ENCODE data around the gene SLC10A4.
"Not testable (repeated sequence)": the region's sequence is repeated elsewhere in the genome, so short reads cannot be mapped to it uniquely, and the experiment has no call there.

Gene SLC10A4, protein sequence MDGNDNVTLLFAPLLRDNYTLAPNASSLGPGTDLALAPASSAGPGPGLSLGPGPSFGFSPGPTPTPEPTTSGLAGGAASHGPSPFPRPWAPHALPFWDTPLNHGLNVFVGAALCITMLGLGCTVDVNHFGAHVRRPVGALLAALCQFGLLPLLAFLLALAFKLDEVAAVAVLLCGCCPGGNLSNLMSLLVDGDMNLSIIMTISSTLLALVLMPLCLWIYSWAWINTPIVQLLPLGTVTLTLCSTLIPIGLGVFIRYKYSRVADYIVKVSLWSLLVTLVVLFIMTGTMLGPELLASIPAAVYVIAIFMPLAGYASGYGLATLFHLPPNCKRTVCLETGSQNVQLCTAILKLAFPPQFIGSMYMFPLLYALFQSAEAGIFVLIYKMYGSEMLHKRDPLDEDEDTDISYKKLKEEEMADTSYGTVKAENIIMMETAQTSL

DNA sequence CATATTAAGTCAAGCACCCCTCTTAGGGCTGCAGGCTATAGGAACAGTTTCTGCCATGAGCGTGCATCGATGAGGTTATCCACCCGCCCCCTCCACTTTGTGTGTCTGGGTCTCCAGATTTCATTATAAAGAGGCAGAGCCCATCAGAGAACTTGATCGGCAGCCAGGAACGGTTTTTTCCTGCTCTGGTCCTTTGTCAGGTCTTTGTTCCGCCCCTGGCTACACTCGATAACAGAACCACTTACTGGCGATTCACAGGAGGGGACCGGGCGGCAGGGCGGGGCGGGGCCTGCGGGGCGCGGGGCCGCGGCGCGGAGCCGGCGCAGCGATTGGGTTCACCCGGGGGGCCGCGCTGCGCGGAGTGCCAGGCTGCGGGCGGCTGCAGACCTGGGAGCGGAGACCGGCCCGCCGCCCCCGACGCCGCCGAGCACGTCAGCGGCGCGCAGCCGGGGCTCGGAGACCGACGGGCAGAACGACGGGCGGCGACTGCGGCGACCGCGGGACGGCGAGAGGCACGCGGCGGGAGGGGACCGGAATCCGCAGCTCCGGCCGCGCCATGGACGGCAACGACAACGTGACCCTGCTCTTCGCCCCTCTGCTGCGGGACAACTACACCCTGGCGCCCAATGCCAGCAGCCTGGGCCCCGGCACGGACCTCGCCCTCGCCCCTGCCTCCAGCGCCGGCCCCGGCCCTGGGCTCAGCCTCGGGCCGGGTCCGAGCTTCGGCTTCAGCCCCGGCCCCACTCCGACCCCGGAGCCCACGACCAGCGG, at the start of gene SLC10A4:
Gene SLC10A4, plus strand, starts transcription at position 338 of the 771 bp plus-strand sequence. Its CDS starts 219 bp downstream, at position 557.
- no peak for DNase-seq

- no peak for DNase-seq
These were observed 46.8 kb upstream of the SLC10A4 start for GRCh38 chr4:48436318-48436717.

- no peak for DNase-seq
These were observed 43.2 kb upstream of the SLC10A4 start for GRCh38 chr4:48439988-48440387.

- not testable (repeated sequence) for DNase-seq
These were observed 42.2 kb upstream of the SLC10A4 start for GRCh38 chr4:48440914-48441313.

- no peak for DNase-seq
These were observed 37.4 kb upstream of the SLC10A4 start for GRCh38 chr4:48445704-48446103.

- DNase-seq: no peak
These were observed 36.5 kb upstream of the SLC10A4 start for GRCh38 chr4:48446642-48447041.

GRCh38 chr4:48449151-48449550, 34.0 kb upstream of the SLC10A4 start:
- no peak for DNase-seq

- DNase-seq: no peak
These were observed 32.4 kb upstream of the SLC10A4 start for GRCh38 chr4:48450740-48451139.

GRCh38 chr4:48451656-48452055, 31.5 kb upstream of the SLC10A4 start:
- DNase-seq: not testable (repeated sequence)

DNA sequence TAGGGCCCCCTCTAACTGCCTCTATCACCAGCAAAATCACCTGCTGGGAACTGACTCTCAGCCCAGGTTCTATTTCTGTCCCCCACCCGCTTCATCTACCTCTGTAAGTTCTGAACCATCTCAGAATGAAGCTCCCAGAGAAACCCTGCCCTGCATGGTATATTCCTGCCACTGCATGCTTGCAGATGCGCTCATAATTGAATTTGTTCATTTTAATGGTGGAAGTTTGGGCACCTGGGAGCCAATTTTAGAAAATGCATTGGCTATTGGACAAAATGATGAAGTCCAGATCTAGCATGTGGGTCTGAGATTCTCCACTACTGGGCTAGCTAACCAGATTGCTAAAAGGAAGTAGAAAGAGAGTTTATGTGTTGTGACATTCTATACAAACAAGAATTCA, 28.6 kb upstream of the SLC10A4 start:
- DNase-seq: no peak

DNA sequence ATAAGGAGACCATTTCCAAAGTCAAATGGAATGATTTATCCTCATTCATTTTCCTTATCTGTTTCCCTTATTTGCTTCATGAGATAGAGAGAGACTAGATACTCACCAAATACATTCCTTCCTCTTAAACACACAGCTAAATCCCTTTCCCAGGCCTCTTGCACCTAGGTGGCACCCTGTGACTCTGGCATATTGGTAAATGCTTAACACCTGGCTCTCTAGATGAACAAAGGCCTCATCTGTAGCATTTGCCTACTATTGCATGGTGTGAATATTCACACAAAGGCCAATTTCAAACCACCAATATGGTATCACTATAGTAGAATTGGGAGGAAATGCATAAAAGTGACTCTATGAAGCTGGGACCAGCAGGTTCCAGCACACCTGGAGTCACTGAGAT, 22.1 kb upstream of the SLC10A4 start:
- no peak for DNase-seq

DNA sequence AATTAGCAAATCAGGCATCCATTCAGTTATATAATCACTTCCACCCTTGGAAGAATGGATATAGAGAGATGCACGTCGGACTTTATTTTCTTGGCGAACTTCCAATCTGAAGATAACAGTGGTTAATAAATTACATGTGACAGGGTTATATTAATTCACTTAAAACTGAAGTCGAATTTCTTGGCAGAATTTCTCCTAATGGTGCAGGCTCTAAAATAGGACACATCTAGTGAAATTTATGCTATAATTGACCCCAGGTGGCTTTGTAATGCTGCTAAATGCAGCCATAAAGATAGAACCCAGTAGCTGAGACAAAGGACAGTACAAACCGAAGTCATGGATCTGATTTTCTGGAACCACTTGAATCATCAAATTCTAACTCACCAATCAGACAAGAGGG, 20.8 kb upstream of the SLC10A4 start:
- no peak for DNase-seq

GRCh38 chr4:48467442-48467841, 15.7 kb upstream of the SLC10A4 start:
- no peak for DNase-seq

GRCh38 chr4:48467891-48468290, 15.3 kb upstream of the SLC10A4 start:
- DNase-seq: no peak

DNA sequence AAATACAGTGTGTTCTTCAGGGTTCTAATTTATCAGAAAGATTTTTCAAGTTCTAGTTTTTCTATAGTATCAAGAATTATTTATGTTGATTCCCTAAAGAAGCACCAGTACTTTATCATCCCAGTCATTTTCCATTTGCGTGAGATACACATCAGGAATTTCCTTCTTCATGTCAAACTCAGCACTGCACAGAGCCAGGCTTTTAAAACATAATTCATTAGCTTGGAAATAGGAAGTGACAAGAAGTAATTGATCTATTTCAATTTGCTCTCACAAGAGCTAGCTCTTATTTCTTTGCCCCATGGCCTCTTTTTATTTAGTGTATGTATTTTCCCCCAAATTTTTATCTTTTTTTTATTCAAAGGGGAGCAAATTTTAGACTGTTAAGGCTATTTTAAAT, 13.0 kb upstream of the SLC10A4 start:
- no peak for DNase-seq

DNA sequence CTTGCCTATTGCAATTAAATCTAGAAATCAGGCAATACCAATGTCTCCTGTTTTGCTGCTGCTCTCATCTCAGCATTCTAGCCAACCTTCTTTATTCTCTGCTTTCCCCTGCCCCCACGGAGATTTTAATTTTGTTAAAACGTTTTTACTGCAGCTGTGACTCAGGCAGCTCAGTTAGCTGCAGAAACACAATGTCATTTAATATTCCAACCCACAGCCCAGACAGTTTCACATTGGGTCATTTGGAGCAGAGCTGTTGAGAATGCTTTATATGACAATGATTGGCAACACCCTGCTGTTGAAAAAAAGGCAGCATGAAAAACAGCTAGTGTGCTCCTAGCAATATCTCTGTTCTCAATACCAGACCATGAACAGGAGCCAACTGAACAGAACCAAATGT, 12.6 kb upstream of the SLC10A4 start:
- DNase-seq: no peak

DNA sequence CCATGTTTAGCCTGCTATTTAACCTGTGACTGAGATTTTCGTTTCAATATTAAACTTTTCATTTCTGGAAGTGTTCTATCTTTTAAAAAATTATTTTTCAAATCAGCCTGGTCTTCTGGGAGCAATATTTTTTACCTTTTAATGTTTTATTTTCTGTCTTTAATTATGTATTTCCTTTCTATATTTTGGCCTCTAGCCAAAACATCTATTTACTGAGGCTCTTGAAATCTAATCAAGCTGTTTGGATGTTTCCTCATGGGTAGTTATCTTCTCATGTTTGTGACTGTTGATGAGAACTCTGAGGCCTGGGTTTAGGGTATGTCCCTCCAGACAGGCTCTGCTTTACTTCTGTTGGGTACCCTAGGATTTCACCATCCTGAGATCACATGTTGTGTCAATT, 10.3 kb upstream of the SLC10A4 start:
- DNase-seq: no peak

DNA sequence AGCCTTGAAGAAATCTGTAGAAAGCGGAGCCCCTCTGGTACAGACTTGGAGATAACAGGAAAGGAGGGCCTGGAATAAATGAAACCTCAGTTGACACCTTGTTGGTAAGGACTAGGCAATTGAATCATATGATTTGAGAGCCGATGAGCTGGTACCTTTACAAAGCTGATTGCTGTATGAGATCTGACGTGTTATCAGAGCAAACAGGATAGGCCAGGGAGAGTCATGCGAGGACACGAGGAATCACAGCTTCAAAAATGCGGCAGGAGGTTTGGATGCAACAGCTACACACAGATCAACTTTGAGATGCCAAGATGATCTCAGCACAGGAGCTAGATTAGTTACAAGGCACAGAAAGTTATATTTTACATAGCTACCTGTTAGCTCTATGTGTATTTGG, 7.4 kb upstream of the SLC10A4 start:
- no peak for DNase-seq

GRCh38 chr4:48478273-48478672, 4.9 kb upstream of the SLC10A4 start:
- no peak for DNase-seq

DNA sequence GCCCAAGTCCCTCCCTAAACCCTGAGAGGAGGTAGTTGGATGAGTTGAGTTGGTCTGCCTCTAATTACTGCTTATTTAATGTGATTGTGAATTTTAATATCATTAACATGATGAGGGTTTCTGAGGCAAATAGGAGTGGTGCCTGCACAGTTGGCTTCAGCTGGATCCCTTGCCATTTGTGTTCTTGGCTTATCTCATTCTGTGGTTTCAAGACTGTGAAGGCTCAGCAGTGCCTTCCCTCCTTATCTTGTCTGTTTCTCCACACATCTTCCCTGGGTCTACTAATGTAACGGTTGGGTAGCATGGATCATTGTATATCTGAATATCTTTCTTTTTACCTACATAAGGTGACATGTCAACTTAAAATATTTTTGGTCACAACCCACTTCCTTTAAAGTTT, 1.6 kb upstream of the SLC10A4 start:
- no peak for DNase-seq

- no peak for DNase-seq
These were observed 792 bp downstream of the SLC10A4 start for GRCh38 chr4:48483777-48484493.

- no peak for DNase-seq
These were observed 1.5 kb downstream of the SLC10A4 start for GRCh38 chr4:48484494-48485168.

GRCh38 chr4:48489683-48490011, 6.5 kb downstream of the SLC10A4 start:
- no peak for DNase-seq
